ENCODE data around the gene ANXA1.

- TF ChIP-seq CTCF (IDR thresholded peaks at IDR 0.05; ENCODE audit: low read length): no peak
- TF ChIP-seq EZH2phosphoT487 (IDR thresholded peaks at IDR 0.05; ENCODE audit: low read length): no peak
Measured at GRCh38 chr9:73114958-73115357, 36.7 kb upstream of the ANXA1 start.

All from MM.1S (cell line).